Measurements from ENCODE around the gene TMEM123.

Gene TMEM123

GRCh38 chr11:102422817-102423712, 29.5 kb downstream of the TMEM123 start:
- no peak for DNase-seq (ENCODE audit: low read depth)

GRCh38 chr11:102421261-102421660, 31.3 kb downstream of the TMEM123 start:
- no peak for DNase-seq (ENCODE audit: low read depth)

GRCh38 chr11:102420547-102420946, 32.0 kb downstream of the TMEM123 start:
- no peak for DNase-seq (ENCODE audit: low read depth)

GRCh38 chr11:102419181-102419580, 33.4 kb downstream of the TMEM123 start:
- DNase-seq (ENCODE audit: low read depth), result no peak

GRCh38 chr11:102416976-102417375, 35.6 kb downstream of the TMEM123 start:
- DNase-seq (ENCODE audit: low read depth), result no peak

GRCh38 chr11:102415304-102415916, 37.2 kb downstream of the TMEM123 start:
- no peak for DNase-seq (ENCODE audit: low read depth)

- DNase-seq (ENCODE audit: low read depth), result no peak
These were observed 38.0 kb downstream of the TMEM123 start for GRCh38 chr11:102414559-102414958.

GRCh38 chr11:102413497-102413896, 39.1 kb downstream of the TMEM123 start:
- no peak for DNase-seq (ENCODE audit: low read depth)

- no peak for DNase-seq (ENCODE audit: low read depth)
These were observed 41.4 kb downstream of the TMEM123 start for GRCh38 chr11:102411142-102411541.

- DNase-seq (ENCODE audit: low read depth), result no peak
These were observed 42.2 kb downstream of the TMEM123 start for GRCh38 chr11:102410382-102410784.

GRCh38 chr11:102408339-102408738, 44.2 kb downstream of the TMEM123 start:
- no peak for DNase-seq (ENCODE audit: low read depth)

- no peak for DNase-seq (ENCODE audit: low read depth)
These were observed 44.7 kb downstream of the TMEM123 start for GRCh38 chr11:102407901-102408300.

GRCh38 chr11:102406099-102406498, 46.5 kb downstream of the TMEM123 start:
- no peak for DNase-seq (ENCODE audit: low read depth)

GRCh38 chr11:102405501-102405900, 47.1 kb downstream of the TMEM123 start:
- no peak for DNase-seq (ENCODE audit: low read depth)

- no peak for DNase-seq (ENCODE audit: low read depth)
These were observed 50.0 kb downstream of the TMEM123 start for GRCh38 chr11:102402548-102402947.

GRCh38 chr11:102401905-102402304, 50.7 kb downstream of the TMEM123 start:
- DNase-seq (ENCODE audit: low read depth), result no peak

- DNase-seq (ENCODE audit: low read depth), result no peak
These were observed 52.0 kb downstream of the TMEM123 start for GRCh38 chr11:102400603-102401002.

GRCh38 chr11:102399189-102399588, 53.4 kb downstream of the TMEM123 start:
- DNase-seq (ENCODE audit: low read depth), result no peak

GRCh38 chr11:102398297-102398696, 54.3 kb downstream of the TMEM123 start:
- no peak for DNase-seq (ENCODE audit: low read depth)

- DNase-seq (ENCODE audit: low read depth), result no peak
These were observed 55.6 kb downstream of the TMEM123 start for GRCh38 chr11:102396708-102397563.

GRCh38 chr11:102395720-102396393, 56.7 kb downstream of the TMEM123 start:
- no peak for DNase-seq (ENCODE audit: low read depth)

GRCh38 chr11:102393272-102393730, 59.3 kb downstream of the TMEM123 start:
- no peak for DNase-seq (ENCODE audit: low read depth)
